ES-I3 (cell line): ENCODE results near the gene TCL1B.
"Not testable (repeated sequence)": the region's sequence is repeated elsewhere in the genome, so short reads cannot be mapped to it uniquely, and the experiment has no call there.

Experiments used
- H3K36me3 ChIP-seq: 2 replicates; pipeline ENCODE4 v1.6.1; 2013; ENCODE audit warnings: mild to moderate bottlenecking, low read length, control low read depth, moderate library complexity; ENCODE audit not compliant: insufficient read depth
- H3K4me1 ChIP-seq: 2 replicates; pipeline ENCODE4 v1.6.1; 2013; ENCODE audit warnings: mild to moderate bottlenecking, control low read depth, low read length; ENCODE audit not compliant: insufficient read depth
- H3K9ac ChIP-seq: 2 replicates; pipeline ENCODE4 v1.6.1; 2013; ENCODE audit warnings: low read depth, mild to moderate bottlenecking, low read length, moderate library complexity
- H3K9me3 ChIP-seq: 2 replicates; pipeline ENCODE4 v1.6.1; 2013; ENCODE audit warnings: mild to moderate bottlenecking, low read length, moderate library complexity; ENCODE audit not compliant: control insufficient read depth, insufficient read depth

TCL1B gene

DNA sequence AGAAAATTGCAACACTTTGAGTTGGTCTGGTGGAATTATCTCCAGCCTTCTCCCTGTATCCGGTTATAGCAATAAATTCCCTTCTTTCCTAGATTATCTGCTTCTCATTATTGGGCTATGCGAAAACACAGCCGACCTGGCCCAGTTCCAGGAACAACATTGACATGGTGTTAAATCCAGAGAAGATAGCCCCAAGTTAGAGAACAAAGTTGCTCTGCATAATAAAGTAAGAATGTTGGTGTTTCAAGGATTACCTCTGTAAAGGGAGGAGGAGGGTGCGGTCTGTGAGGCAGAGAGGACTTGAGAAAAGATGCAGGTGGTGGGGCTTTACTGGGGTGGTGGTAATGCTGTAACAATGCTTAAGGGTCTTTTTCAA lies 15.6 kb downstream of the TCL1B start:
- Histone ChIP-seq H3K4me1 (peaks cover 21% of the 10 kb centered on the region), H3K9ac (no peak overlapping the region; the same call in 1 of the 2 replicates), H3K36me3 (no peaks in the 10 kb centered on the region), H3K9me3 (no peaks in the 10 kb centered on the region)

DNA sequence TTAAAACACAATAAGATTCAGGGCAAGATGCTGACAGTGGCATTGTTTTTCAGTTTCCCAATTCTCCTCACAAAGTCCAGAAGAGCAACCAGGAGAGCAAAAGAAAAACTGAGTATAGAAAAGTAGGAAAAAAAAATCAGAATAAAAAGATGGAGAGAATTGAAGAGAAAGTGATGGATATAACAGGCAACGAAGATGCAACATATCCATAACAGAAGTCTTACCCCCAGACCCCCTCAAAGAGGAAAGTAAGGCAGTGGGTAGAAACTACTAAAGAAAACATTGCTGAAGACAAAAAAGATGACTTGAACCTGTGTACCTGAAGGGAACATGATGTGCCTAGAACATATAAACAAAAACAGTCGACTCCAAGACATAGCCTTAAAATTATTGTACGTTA lies 17.1 kb downstream of the TCL1B start:
- Histone ChIP-seq H3K4me1 (peaks cover 16% of the 10 kb centered on the region), H3K9ac (no peak overlapping the region), H3K9me3 (no peaks in the 10 kb centered on the region), H3K36me3 (no peaks in the 10 kb centered on the region)

DNA sequence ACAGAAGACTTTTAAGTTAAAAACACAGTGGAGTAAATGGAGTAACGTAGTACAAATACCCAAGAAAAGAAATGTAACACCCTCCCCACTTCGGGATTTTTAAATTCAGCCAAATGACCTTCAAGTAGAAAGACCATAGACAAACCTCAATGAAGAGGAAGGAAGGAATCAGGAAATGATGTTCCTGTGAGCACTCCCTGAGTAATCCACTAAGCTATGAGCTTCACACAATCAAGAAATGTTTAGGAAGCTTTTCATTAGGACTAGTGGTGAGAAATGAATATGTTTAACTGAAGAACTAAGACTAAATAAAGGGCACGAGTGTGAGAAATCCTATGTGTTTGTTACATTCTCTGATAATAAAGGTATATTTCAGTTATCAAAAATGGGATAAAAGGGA lies 17.6 kb downstream of the TCL1B start:
- Histone ChIP-seq H3K9ac (no peak overlapping the region), H3K9me3 (no peaks in the 10 kb centered on the region), H3K4me1 (peaks cover 16% of the 10 kb centered on the region), H3K36me3 (no peaks in the 10 kb centered on the region)

DNA sequence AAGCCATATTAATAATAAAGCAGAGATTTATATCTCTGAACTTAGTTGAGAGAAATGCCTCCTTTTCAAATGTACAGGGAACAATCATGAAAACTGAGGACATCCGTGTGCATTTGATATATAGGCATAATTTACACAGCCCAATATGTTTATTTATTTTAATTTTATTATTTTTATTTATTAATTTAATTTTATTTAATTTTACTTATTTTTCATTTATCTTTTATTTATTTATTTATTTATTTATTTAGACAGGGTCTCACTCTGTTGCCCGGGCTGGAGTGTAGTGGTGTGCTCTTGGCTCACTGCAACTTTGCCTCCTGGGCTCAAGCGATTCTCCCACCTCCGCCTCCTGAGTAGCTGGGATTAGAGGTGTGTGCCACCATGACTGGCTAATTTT lies 19.3 kb downstream of the TCL1B start:
- no peaks in the 10 kb centered on the region for H3K4me1 ChIP-seq
- no peak overlapping the region for H3K9ac ChIP-seq
- H3K9me3 ChIP-seq = no peaks in the 10 kb centered on the region
- no peaks in the 10 kb centered on the region for H3K36me3 ChIP-seq

DNA sequence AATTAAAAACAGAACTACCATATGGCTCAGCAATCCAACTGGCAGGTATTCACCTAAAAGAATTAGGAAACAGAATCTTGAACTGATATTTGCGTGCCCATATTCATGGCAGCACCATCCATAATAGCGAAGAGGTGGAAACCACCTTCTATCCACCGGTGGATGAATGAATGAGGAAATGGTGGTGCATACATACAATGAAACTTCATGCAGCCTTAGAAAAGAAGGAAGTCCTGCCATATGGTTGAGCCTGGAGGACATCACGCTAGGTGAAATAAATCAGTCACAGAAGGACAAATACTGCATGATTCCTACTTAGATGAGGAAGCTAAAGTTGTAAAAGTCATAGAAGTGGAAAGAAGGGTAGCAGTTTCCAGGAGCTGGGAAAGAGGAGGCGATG lies 21.1 kb downstream of the TCL1B start:
- H3K4me1 ChIP-seq = no peaks in the 10 kb centered on the region
- H3K36me3 ChIP-seq = no peaks in the 10 kb centered on the region
- H3K9ac ChIP-seq = no peak overlapping the region
- H3K9me3 ChIP-seq = no peaks in the 10 kb centered on the region

DNA sequence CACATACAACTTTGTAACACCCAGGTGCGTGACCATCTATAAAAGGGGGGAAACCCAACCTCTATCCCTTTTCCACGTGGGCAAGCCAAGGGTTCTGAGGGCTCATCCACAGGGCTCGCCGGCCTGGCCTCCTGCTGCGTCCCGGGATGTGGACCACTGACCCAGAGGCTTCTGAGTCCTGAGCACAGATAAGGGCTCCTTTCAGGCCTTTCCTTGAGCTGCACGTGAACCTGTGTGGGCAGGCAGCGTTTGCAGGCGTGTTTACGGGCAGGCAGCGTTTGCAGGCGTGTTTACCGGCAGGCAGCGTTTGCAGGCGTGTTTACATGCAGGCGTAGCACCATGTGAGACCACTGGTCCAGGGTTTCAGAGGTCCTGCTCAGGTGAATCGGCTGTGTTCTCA lies 23.9 kb downstream of the TCL1B start:
- H3K36me3 ChIP-seq = no peaks in the 10 kb centered on the region
- no peaks in the 10 kb centered on the region for H3K9me3 ChIP-seq
- no peak overlapping the region for H3K9ac ChIP-seq
- H3K4me1 ChIP-seq = no peaks in the 10 kb centered on the region

DNA sequence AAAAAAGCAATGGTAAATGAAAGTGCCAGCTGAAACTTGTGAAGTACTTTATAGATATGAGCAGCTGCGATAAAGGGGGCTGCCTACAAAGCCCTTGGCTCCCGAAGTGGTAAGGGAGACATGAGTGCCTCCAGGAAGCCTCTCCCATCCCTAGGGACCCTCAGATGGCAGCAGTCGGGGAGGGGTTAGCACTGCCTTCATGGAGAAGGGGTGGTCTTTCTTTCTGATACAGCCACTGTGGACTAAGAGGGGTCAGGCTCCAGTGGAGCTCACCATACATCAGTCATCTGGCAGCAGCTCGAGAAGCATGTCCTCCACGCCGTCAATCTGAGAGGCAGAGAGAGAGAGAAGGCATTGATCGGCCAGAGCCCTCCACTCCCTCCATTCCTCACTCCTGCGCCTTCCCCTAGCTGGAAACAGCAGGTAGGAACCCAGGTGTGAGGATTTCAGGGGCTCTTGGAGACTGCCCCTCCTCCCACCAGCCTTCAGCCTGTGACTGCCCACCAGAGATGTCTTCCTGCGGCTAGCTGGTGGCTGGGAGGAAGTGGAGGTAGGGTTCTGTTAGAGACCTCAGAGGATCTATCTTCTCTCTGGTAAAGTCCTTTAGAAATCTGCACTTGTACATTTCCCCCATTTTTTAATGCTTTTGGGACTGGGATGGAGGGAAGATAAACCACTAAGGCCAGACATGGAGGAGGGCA lies 25.4 kb downstream of the TCL1B start:
- Histone ChIP-seq H3K9ac (no peak overlapping the region), H3K4me1 (no peaks in the 10 kb centered on the region), H3K9me3 (no peaks in the 10 kb centered on the region), H3K36me3 (no peaks in the 10 kb centered on the region)

DNA sequence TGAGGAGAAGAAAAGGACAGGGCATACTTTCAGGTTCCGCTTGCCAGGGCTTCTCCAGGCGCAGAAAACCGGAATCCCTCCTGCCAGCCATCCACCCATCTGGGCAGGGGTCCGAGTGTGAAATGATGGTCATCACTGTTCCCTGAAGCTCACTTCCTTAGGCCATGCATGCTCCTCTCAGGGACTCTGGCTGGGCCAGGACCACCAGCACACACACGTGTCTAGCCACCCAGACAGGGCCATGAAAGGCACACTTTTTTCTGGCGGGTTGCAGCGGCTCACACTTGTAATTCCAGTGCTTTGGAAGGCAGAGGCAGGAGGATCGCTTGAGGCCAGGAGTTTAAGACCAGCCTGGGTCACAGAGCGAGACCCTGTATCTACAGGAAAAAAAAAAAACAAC lies 26.2 kb downstream of the TCL1B start:
- no peaks in the 10 kb centered on the region for H3K4me1 ChIP-seq
- no peak overlapping the region for H3K9ac ChIP-seq
- H3K36me3 ChIP-seq = no peaks in the 10 kb centered on the region
- H3K9me3 ChIP-seq = no peaks in the 10 kb centered on the region

DNA sequence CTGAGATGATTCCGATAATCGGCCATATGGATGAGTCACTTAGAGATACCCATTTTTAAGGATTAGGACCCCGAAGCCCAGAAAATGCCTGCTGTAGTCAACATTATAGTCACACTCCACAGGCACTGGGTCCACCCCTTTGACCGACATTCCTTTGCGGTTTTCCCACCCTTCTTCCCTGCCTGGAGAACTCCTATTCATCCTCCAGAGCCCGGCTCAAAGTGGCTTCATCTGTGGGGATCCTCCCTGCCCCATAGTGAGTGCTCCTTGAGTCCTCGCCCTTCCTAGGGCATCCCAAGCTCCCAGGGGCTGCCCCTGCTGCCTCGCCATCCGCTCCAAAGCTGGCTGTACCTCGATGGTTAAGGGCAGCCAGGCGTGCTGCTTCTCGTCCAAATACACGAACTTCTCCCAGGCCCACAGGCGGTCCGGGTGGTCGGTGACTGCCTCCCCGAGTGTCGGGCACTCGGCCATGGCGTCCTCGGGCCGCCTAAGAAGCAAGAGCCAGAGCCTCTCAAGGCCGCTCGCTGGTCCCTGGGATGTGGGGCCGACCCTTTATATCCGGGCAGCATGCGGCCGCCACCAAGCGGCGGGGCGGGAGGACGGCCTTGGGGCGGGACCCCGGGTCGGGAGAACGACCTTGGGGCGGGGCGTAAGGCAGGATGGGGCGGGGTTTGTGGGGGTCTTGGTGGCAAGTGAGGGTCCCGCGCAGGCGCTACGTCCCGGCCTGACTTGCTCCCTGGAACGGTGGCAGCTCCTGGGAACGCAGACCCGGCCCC lies 27.6 kb downstream of the TCL1B start, which contains the start of gene TCL1A:
TCL1A (minus strand) TSS at position 530 of the 776 bp plus-strand sequence; CDS start at position 471, 59 bp downstream.
- Histone ChIP-seq H3K4me1 (no peaks in the 10 kb centered on the region), H3K9ac (no peak within 1 kb of the TSS), H3K36me3 (no peaks in the 10 kb centered on the region), H3K9me3 (no peaks in the 10 kb centered on the region)

DNA sequence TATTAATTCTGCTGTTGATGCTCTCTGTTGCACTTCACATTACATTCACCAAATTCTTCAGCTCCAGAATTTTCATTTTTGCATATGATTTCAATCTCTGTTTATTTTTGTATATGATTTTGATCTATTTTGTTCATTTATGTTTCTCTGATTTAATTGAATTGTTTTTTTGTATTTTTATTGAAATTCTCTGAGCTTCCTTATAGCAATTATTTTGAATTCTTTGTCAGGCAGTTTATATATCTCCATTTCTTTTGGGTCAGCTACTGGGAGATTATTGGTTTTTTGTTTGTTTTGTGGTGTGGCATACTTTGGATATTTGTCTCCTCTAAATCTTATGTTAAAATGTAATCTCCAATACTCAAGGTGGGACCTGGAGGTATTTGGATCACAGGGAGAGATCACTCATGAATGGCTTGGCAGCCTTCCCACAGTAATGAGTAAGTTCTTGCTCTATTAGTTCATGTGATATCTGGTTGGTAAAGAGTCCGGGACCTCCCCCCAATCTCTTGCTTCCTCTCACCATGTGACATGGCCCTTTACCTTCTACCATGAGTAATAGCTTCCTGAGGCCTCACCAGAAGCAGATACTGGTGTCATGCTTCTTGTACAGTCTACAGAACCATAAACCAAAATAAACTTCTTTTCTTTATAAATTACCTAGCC lies 36.4 kb downstream of the TCL1B start:
- Histone ChIP-seq H3K36me3 (no peaks in the 10 kb centered on the region), H3K9me3 (no peaks in the 10 kb centered on the region; the same call in 1 of the 2 replicates), H3K4me1 (no peaks in the 10 kb centered on the region), H3K9ac (no peak overlapping the region)

DNA sequence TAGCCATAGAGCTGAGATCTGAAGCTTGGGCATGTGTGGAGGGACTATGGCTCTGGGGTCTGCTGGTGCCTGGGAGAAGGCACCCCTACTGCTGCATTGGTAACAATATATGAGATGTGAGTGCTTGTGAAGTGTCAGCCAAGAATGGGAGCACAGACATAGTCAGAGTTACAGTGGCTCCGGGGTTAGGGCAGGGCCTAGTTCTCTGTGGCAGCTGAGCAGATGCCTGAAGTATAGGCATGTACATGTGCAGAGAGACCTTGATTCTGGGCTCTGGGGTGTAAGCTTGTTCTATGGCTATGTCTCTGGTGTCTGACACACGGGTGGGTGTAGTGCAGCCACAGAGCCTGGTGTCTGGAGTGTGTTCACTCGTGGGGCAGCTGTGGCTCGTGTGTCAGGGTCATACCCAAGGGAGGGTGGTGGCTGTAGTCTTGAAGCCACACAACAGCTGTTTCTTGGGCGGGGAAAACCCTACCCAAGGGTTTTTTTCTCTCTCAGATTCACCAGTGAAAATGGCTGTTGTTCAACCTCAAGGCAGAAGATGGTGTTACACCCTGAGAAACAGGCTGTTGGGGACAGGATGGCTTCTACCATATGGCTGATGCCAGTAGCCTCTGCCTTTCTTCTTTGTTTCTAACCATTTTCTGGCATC lies 39.6 kb downstream of the TCL1B start:
- H3K9ac ChIP-seq = no peak overlapping the region
- no peaks in the 10 kb centered on the region for H3K36me3 ChIP-seq
- no peaks in the 10 kb centered on the region for H3K4me1 ChIP-seq
- H3K9me3 ChIP-seq = no peaks in the 10 kb centered on the region; the same call in 1 of the 2 replicates

DNA sequence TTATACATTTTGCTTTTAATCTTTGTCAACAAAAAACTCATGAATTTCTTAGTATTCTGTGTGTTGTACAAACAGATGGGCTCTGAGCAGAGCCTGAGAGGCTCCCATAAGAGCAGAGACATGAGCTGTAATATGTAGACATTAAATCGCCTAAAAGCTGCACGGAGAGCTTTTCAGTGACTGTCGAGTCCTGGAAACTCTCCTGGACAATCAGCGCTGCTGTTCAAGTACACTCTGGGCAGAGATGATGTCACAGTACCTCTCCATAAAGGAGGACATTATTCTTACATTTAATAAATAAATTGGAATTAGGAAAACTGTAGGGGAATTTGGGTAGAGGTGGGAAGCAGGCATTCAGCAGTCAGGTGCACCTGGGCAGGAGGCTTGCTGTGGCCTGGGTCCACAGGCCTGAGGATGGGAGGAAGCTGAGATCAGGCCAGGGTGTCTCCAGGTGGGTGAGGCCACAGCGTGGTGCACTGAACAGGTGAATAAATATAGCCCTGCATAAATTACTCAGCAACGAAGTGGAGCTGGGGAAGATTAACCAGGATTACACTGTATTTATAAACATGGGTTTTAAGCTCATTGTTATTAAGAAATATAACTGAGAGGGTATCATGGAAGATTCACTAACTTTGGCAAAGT lies 41.0 kb downstream of the TCL1B start:
- Histone ChIP-seq H3K4me1 (no peaks in the 10 kb centered on the region), H3K9ac (no peak overlapping the region), H3K36me3 (no peaks in the 10 kb centered on the region), H3K9me3 (no peaks in the 10 kb centered on the region)

DNA sequence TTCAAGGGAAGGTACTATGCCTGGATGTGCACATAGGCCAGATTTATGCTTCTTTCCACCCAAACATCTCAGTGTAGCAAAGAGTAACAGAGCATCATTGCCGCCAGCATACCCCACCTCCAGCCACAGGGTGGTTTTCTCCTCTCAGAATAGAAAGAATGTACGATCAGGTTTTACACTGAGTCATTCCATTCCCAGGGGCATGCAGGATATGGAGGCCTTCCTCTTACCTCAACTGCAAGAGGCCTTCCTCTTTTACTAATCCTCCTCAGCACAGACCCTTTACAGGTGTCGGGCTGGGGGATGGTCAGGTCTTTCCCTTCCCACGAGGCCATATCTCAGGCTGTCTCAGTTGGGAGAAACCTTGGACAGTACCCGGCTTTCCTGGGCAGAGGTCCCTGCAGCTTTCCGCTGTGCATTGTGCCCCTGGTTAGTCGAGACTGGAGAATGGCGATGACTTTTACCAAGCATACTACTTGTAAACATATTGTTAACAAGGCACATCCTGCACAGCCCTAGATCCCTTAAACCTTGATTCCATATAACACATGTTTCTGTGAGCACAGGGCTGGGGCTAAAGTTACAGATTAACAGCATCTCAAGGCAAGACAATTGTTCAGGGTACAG lies 43.3 kb downstream of the TCL1B start:
- not testable (repeated sequence) for H3K9ac ChIP-seq, H3K36me3 ChIP-seq, H3K4me1 ChIP-seq, H3K9me3 ChIP-seq

DNA sequence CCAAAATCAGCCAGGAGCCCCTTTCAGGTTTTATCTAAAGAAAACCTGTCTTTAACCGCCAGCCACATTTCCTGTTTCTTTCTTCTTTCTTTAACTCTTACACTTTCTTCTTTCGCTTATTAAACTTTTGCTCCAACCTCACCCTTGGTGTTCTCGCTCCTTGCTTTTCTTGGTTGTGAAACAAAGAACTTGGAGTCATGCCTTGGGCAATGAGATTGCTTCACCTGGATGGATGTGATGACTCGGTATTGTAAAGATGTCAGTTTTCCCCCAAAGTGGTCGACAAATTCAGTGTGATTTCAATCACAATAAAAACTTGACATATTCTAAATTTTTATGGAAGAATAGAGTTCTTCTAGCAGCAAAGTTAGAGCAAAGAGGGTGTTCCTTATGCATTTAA lies 43.9 kb downstream of the TCL1B start:
- Histone ChIP-seq H3K36me3 (no peaks in the 10 kb centered on the region), H3K9me3 (no peaks in the 10 kb centered on the region), H3K9ac (no peak overlapping the region)

More for the DNA sequence above, 43.9 kb downstream of the TCL1B start:
- no peaks in the 10 kb centered on the region for H3K4me1 ChIP-seq
